H1 (cell line): ENCODE results near the gene INTS15. TPM values are rescaled to one million over a fixed set of nuclear protein-coding genes. Genes with fewer than 3 reads are reported as not detected.

Experiments used
- CTCF ChIA-PET: fragments of 300-600 bp; sonication (Branson Sonifier 250); formaldehyde crosslinking; loops from one replicate; lab custom pipeline; 2021; ENCODE audit not compliant: partially characterized antibody; lab: Charles Lee
- POLR2A ChIA-PET: fragments of 300-600 bp; sonication (Branson Sonifier 250); formaldehyde crosslinking; loops from one replicate; lab custom pipeline; 2021; ENCODE audit warnings: inconsistent platforms; ENCODE audit not compliant: partially characterized antibody; lab: Charles Lee
- DNase-seq, 2 experiments: peaks; one replicate each; pipeline versions ENCODE4 v3.0.0 to v3.0.0-alpha.2; 2010 to 2022; ENCODE audit warnings: low spot score in 2 of 2, low read depth in 1 of 2, mixed read lengths in 1 of 2
- FAIRE-seq: peaks from 2 replicates; lab custom pipeline; 2011; peaks lifted over from hg19 to GRCh38; lab: Jason Lieb, UNC
- H2AFZ ChIP-seq: 2 replicates; pipeline ENCODE4 v1.8.1; 2012; ENCODE audit warnings: low read length, inconsistent platforms
- H2AK5ac ChIP-seq: 2 replicates; pipeline ENCODE4 v1.6.1; 2013; ENCODE audit warnings: low read depth, low read length
- H2BK120ac ChIP-seq: replicated peaks from 2 replicates; pipeline ENCODE3; 2013; ENCODE audit warnings: low read depth, low read length, inconsistent platforms
- H2BK12ac ChIP-seq: 2 replicates; pipeline ENCODE4 v1.6.1; 2013; ENCODE audit warnings: low read depth, low read length
- H2BK15ac ChIP-seq: 2 replicates; pipeline ENCODE4 v1.6.1; 2013; ENCODE audit warnings: low read length
- H2BK20ac ChIP-seq: 2 replicates; pipeline ENCODE4 v1.6.1; 2013; ENCODE audit warnings: low read length
- H2BK5ac ChIP-seq: 2 replicates; pipeline ENCODE4 v1.6.1; 2013; ENCODE audit warnings: low read depth, low read length
- H3K14ac ChIP-seq: 2 replicates; pipeline ENCODE4 v1.6.1; 2013; ENCODE audit warnings: inconsistent platforms; ENCODE audit not compliant: insufficient read length
- H3K18ac ChIP-seq: 2 replicates; pipeline ENCODE4 v1.6.1; 2013; ENCODE audit warnings: low read length; ENCODE audit errors: extremely low read depth
- H3K23ac ChIP-seq: 2 replicates; pipeline ENCODE4 v1.6.1; 2013; ENCODE audit warnings: inconsistent platforms; ENCODE audit not compliant: insufficient read length
- H3K23me2 ChIP-seq: 2 replicates; pipeline ENCODE4 v1.6.1; 2013; ENCODE audit warnings: low read depth, low read length
- H3K27ac ChIP-seq: 2 replicates; pipeline ENCODE4 v1.6.1; 2011; ENCODE audit warnings: low read depth, low read length, inconsistent platforms
- H3K27me3 ChIP-seq, 4 experiments: replicated peaks in 1 of 4; 1 replicate in 1 of 4; 2 replicates in 3 of 4; pipeline versions ENCODE4 v1.6.1 to v1.8.1; 2011 to 2013; ENCODE audit warnings: low read length in 3 of 4, mild to moderate bottlenecking in 3 of 4, inconsistent platforms in 2 of 4, mixed read lengths in 2 of 4, moderate library complexity in 1 of 4; ENCODE audit not compliant: control insufficient read depth in 3 of 4, insufficient read depth in 3 of 4; ENCODE audit errors: extremely low read depth in 1 of 4
- H3K36me3 ChIP-seq, 4 experiments: 2 replicates each; pipeline versions ENCODE4 v1.6.1 to v1.8.1; 2011 to 2013; ENCODE audit warnings: mild to moderate bottlenecking in 4 of 4, low read length in 3 of 4, moderate library complexity in 2 of 4, control low read depth in 1 of 4, inconsistent platforms in 1 of 4; ENCODE audit not compliant: insufficient read depth in 4 of 4, control insufficient read depth in 2 of 4
- H3K4ac ChIP-seq: replicated peaks from 2 replicates; pipeline ENCODE3; 2013; ENCODE audit warnings: low read length, low read depth, mixed read lengths, inconsistent platforms; ENCODE audit not compliant: insufficient read length
- H3K4me1 ChIP-seq, 4 experiments: replicated peaks in 1 of 4; 1 replicate in 1 of 4; 2 replicates in 3 of 4; pipeline versions ENCODE4 v1.6.1 to v1.8.1; 2011 to 2013; ENCODE audit warnings: low read length in 3 of 4, inconsistent platforms in 2 of 4, mixed read lengths in 1 of 4; ENCODE audit not compliant: insufficient read depth in 4 of 4, control insufficient read depth in 3 of 4
- H3K4me2 ChIP-seq, 2 experiments: 2 replicates each; pipeline versions ENCODE4 v1.6.1 to v1.8.1; 2011 to 2013; ENCODE audit warnings: low read depth in 2 of 2, low read length in 2 of 2, control low read depth in 1 of 2, inconsistent platforms in 1 of 2, mild to moderate bottlenecking in 1 of 2; ENCODE audit not compliant: insufficient read depth in 1 of 2
- H3K4me3 ChIP-seq, 4 experiments: fragments of 200-600, 300-600 bp in 1 of 4; sonication (generic), shearing (Covaris generic), sonication (Bioruptor Twin) in 1 of 4; 2 replicates each; pipeline versions ENCODE4 v1.5.1 to v1.8.1; 2011 to 2016; ENCODE audit warnings: low read length in 4 of 4, low read depth in 3 of 4, control low read depth in 2 of 4, inconsistent platforms in 2 of 4, mild to moderate bottlenecking in 2 of 4, mixed read lengths in 1 of 4, moderate library complexity in 1 of 4; ENCODE audit not compliant: insufficient read depth in 2 of 4; ENCODE audit errors: extremely low read depth in 1 of 4
- H3K56ac ChIP-seq: replicated peaks from 2 replicates; pipeline ENCODE3; 2013; ENCODE audit warnings: low read depth, mild to moderate bottlenecking, mixed read lengths, low read length, inconsistent platforms; ENCODE audit not compliant: insufficient read length
- H3K79me1 ChIP-seq: 2 replicates; pipeline ENCODE4 v1.6.1; 2013; ENCODE audit warnings: low read depth, low read length, control low read depth
- H3K79me2 ChIP-seq, 2 experiments: 2 replicates each; pipeline versions ENCODE4 v1.6.1 to v1.8.1; 2012 to 2013; ENCODE audit warnings: low read length in 2 of 2, mild to moderate bottlenecking in 2 of 2, inconsistent platforms in 1 of 2; ENCODE audit not compliant: insufficient read depth in 2 of 2, control insufficient read depth in 1 of 2
- H3K9ac ChIP-seq, 4 experiments: replicated peaks in 1 of 4; 1 replicate in 1 of 4; 2 replicates in 3 of 4; pipeline versions ENCODE4 v1.6.1 to v1.8.1; 2011 to 2013; ENCODE audit warnings: low read depth in 3 of 4, low read length in 3 of 4, control low read depth in 2 of 4, mild to moderate bottlenecking in 2 of 4, moderate library complexity in 2 of 4, inconsistent platforms in 1 of 4; ENCODE audit errors: extremely low read depth in 1 of 4
- H3K9me3 ChIP-seq, 2 experiments: 2 replicates each; pipeline versions ENCODE4 v1.6.1 to v1.8.1; 2012 to 2013; ENCODE audit warnings: mild to moderate bottlenecking in 2 of 2, moderate library complexity in 2 of 2, control low read depth in 1 of 2, inconsistent platforms in 1 of 2, low read depth in 1 of 2, low read length in 1 of 2, mixed read lengths in 1 of 2; ENCODE audit not compliant: insufficient read depth in 2 of 2
- H4K20me1 ChIP-seq, 2 experiments: replicated peaks in 1 of 2; 2 replicates each; pipeline versions ENCODE3 to v1.8.1; 2011 to 2013; ENCODE audit warnings: inconsistent platforms in 2 of 2, low read length in 2 of 2, mild to moderate bottlenecking in 1 of 2; ENCODE audit not compliant: insufficient read depth in 2 of 2, control insufficient read depth in 1 of 2
- H4K5ac ChIP-seq: 2 replicates; pipeline ENCODE4 v1.6.1; 2013; ENCODE audit warnings: low read length, low read depth, mixed read lengths, inconsistent platforms; ENCODE audit not compliant: insufficient read length
- H4K8ac ChIP-seq: 2 replicates; pipeline ENCODE4 v1.8.0; 2013; ENCODE audit warnings: mild to moderate bottlenecking, moderate library complexity, low read length, inconsistent platforms; ENCODE audit not compliant: insufficient read depth; ENCODE audit errors: extremely low read depth
- H4K91ac ChIP-seq: replicated peaks from 2 replicates; pipeline ENCODE3; 2013; ENCODE audit warnings: low read length, mixed read lengths, inconsistent platforms; ENCODE audit not compliant: insufficient read length
- ASH2L ChIP-seq: fragments of 200-600, 300-600 bp; sonication (generic); IDR thresholded peaks from one replicate; pipeline ENCODE4 v1.7.1; 2017; ENCODE audit warnings: low read length
- BCL11A ChIP-seq, 2 experiments: IDR thresholded peaks; one replicate each; pipeline ENCODE4 v1.6.1; 2011; ENCODE audit warnings: low read depth in 2 of 2, low read length in 2 of 2, mild to moderate bottlenecking in 2 of 2
- CBX5 ChIP-seq: fragments of 300-800, 300-1000 bp; sonication (generic); IDR thresholded peaks from 2 replicates; pipeline ENCODE4 v1.7.1; 2016; ENCODE audit warnings: antibody characterized with exemption, low read length, low read depth
- CBX8 ChIP-seq: fragments of 300-800, 300-1000 bp; sonication (generic); IDR thresholded peaks from 2 replicates; pipeline ENCODE4 v1.7.1; 2016; ENCODE audit warnings: low read depth, low read length, borderline replicate concordance
- CTBP2 ChIP-seq: IDR thresholded peaks from 2 replicates; pipeline ENCODE4 v1.7.0; 2011; ENCODE audit warnings: borderline replicate concordance, mild to moderate bottlenecking, moderate library complexity, mixed read lengths, low read length; ENCODE audit not compliant: insufficient read depth, insufficient read length
- EP300 ChIP-seq, 2 experiments: IDR thresholded peaks; 1 replicate in 1 of 2; 2 replicates in 1 of 2; pipeline ENCODE4 v1.6.1; 2011 to 2012; ENCODE audit warnings: low read depth in 2 of 2, low read length in 2 of 2, mild to moderate bottlenecking in 2 of 2, borderline replicate concordance in 1 of 2, inconsistent platforms in 1 of 2, moderate library complexity in 1 of 2
- EZH2 ChIP-seq: fragments of 200-600 bp; sonication (generic); IDR thresholded peaks from 2 replicates; pipeline ENCODE4 v1.7.1; 2012; ENCODE audit warnings: low read depth, mild to moderate bottlenecking, moderate library complexity, low read length, inconsistent platforms; ENCODE audit not compliant: severe bottlenecking
- GTF2F1 ChIP-seq: IDR thresholded peaks from 2 replicates; pipeline ENCODE4 v1.6.1; 2012; ENCODE audit warnings: low read depth, low read length, improper control_type of control experiment, borderline replicate concordance
- JUND ChIP-seq: IDR thresholded peaks from 2 replicates; pipeline ENCODE4 v1.6.1; 2011; ENCODE audit warnings: mild to moderate bottlenecking, improper control_type of control experiment, low read length
- RNF2 ChIP-seq: fragments of 200-900, 300-1000 bp; sonication (generic); IDR thresholded peaks from 2 replicates; pipeline ENCODE4 v1.7.1; 2016; ENCODE audit warnings: borderline replicate concordance, low read depth, mild to moderate bottlenecking, antibody characterized with exemption, low read length; ENCODE audit not compliant: poor library complexity, severe bottlenecking; ENCODE audit errors: missing control alignments
- SIRT6 ChIP-seq: IDR thresholded peaks from one replicate; pipeline ENCODE4 v1.7.1; 2012; ENCODE audit warnings: low read length, inconsistent platforms
- WGBS, 2 experiments: shearing (Covaris generic) in 1 of 2; methylation state at CpG; one replicate each; pipeline versions ENCODE4 v1.1.6 to v1.1.7; 2013 to 2015; ENCODE audit warnings: low lambda C conversion rate in 2 of 2, mixed read lengths in 2 of 2, inconsistent platforms in 1 of 2, low coverage in 1 of 2, missing lambda C conversion rate in 1 of 2; ENCODE audit not compliant: insufficient replicate concordance in 2 of 2, insufficient coverage in 1 of 2, insufficient read length in 1 of 2; ENCODE audit errors: extremely low coverage in 1 of 2, missing lambda C conversion rate in 1 of 2; 5-methylcytosine and 5-hydroxymethylcytosine counted together
- polyA plus RNA-seq, 7 experiments: library from polyadenylated mRNA; depleted of rRNA in 3 of 7; stranded (reverse) in 5 of 7; unstranded in 2 of 7; fragments of >200 nt in 5 of 7; fragments of 200-250 nt in 2 of 7; gene quantifications; 1 replicate in 5 of 7; 2 replicates in 1 of 7; 4 replicates in 1 of 7; pipeline versions ENCODE4 v1.2.1 to v1.2.3, GENCODE V29; 2011 to 2013; ENCODE audit warnings: missing spikeins in 2 of 7, mixed read lengths in 2 of 7
- total RNA-seq: library from RNA; stranded (reverse); fragmentation: NEBNext Ultra II Directional; extraction: Animal tissue kit (Norgen Biotek cat#: 25700); gene quantifications from 2 replicates; pipeline ENCODE4 v1.2.1, GENCODE V29; 2021

Gene INTS15
- total and polyA plus RNA-seq, 2 of the 8 experiments (the other 6 are each of a cell fraction or from before 2014, with no cell fraction given): 23.0 to 25.7 TPM

GRCh38 chr7:6653071-6654003 is 63.5 kb downstream of the INTS15 start:
- Histone ChIP-seq H3K79me2 (no peaks in the 10 kb centered on the region), H4K8ac (no peak overlapping the region)
- DNase-seq: no peak
- TF ChIP-seq EZH2 (no peak), EP300 (IDR thresholded peaks at IDR 0.05; ENCODE audit: borderline replicate concordance in 1 of 2, low read depth in 2 of 2, low read length in 2 of 2) (no peak), CBX8 (no peak), RNF2 (no peak), ASH2L (no peak), CBX5 (no peak), CTBP2 (no peak), SIRT6 (no peak), GTF2F1 (no peak), JUND (no peak), BCL11A (IDR thresholded peaks at IDR 0.05; ENCODE audit: low read depth in 2 of 2, low read length in 2 of 2) (no peak)

More at GRCh38 chr7:6653071-6654003, 63.5 kb downstream of the INTS15 start:
- H3K9ac ChIP-seq: no peak overlapping the region
- CTCF ChIA-PET: no interaction called here
- H3K27me3 ChIP-seq: no peaks in the 10 kb centered on the region
- no peaks in the 10 kb centered on the region for H3K23me2 ChIP-seq
- no peak overlapping the region for H2BK120ac ChIP-seq
- no peak overlapping the region for H4K91ac ChIP-seq
- H2AFZ ChIP-seq: no peak overlapping the region
- no peak overlapping the region for H3K4ac ChIP-seq
- POLR2A ChIA-PET: interaction anchor here (0.8 kb wide), 1 partner anchor 56 kb away, joined by 3 read pairs; no protein-coding TSS in a partner anchor
- H4K5ac ChIP-seq: no peak overlapping the region
- H3K14ac ChIP-seq: no peak overlapping the region
- WGBS, 2 experiments: 94% methylated on average over 84 of the region's 146 CpGs; no CpG with 5 or more reads in 1 of the 2 experiments
- H3K23ac ChIP-seq: no peak overlapping the region
- H2AK5ac ChIP-seq: no peak overlapping the region
- no peak overlapping the region for H3K4me3 ChIP-seq
- H3K4me2 ChIP-seq: no peak overlapping the region
- no peak overlapping the region for H2BK5ac ChIP-seq
- FAIRE-seq: no peak
- no peak overlapping the region for H2BK20ac ChIP-seq
- H3K56ac ChIP-seq: no peak overlapping the region
- no peak overlapping the region for H2BK12ac ChIP-seq
- H3K4me1 ChIP-seq: no peaks in the 10 kb centered on the region
- H3K79me1 ChIP-seq: no peaks in the 10 kb centered on the region; the same call in 1 of the 2 replicates
- no peaks in the 10 kb centered on the region; a peak in 1 of 4 replicates for H3K9me3 ChIP-seq
- H2BK15ac ChIP-seq: no peak overlapping the region
- no peak overlapping the region for H3K27ac ChIP-seq
- H4K20me1 ChIP-seq: peaks cover 0 to 2% of the 10 kb centered on the region in 2 experiments
- H3K18ac ChIP-seq: no peak overlapping the region
- peaks cover 0 to 30% (median 2%) of the 10 kb centered on the region in 4 experiments; a peak in 3 of 8 replicates for H3K36me3 ChIP-seq
